Spleen (tissue), 11 donors: ENCODE measurements around the gene YAE1. TPM values are rescaled to one million over a fixed set of nuclear protein-coding genes. Genes with fewer than 3 reads are reported as not detected.

ENCODE experiments used
- DNase-seq: peaks from one replicate; pipeline ENCODE4 v3.0.0-alpha.2; 2020
- H3K27ac ChIP-seq, 8 donors: fragments of 200-600 bp; sonication (generic) in 7 of 8; 1 replicate in 4 of 8; 2 replicates in 4 of 8; pipeline versions ENCODE4 v1.5.0 to v1.8.0; 2016 to 2021; ENCODE audit warnings: inconsistent platforms in 4 of 8, mild to moderate bottlenecking in 4 of 8, moderate library complexity in 1 of 8
- H3K27me3 ChIP-seq, 7 donors: fragments of 200-600 bp; sonication (generic) in 6 of 7; replicated peaks in 1 of 7; 1 replicate in 4 of 7; 2 replicates in 3 of 7; pipeline versions ENCODE4 v1.5.0 to v1.8.0; 2016 to 2021; ENCODE audit warnings: inconsistent platforms in 3 of 7, mild to moderate bottlenecking in 1 of 7
- H3K36me3 ChIP-seq, 6 donors: fragments of 200-600 bp; sonication (generic) in 5 of 6; 1 replicate in 4 of 6; 2 replicates in 2 of 6; pipeline versions ENCODE4 v1.5.0 to v1.8.0; 2016 to 2021; ENCODE audit warnings: inconsistent platforms in 2 of 6
- H3K4me1 ChIP-seq, 6 donors: fragments of 200-600 bp; sonication (generic) in 5 of 6; 1 replicate in 3 of 6; 2 replicates in 3 of 6; pipeline versions ENCODE4 v1.5.0 to v1.8.0; 2016 to 2021; ENCODE audit warnings: inconsistent platforms in 3 of 6
- H3K4me3 ChIP-seq, 8 donors: fragments of 200-600 bp; sonication (generic) in 7 of 8; 1 replicate in 4 of 8; 2 replicates in 4 of 8; pipeline versions ENCODE4 v1.5.0 to v1.8.0; 2016 to 2021; ENCODE audit warnings: inconsistent platforms in 4 of 8, mild to moderate bottlenecking in 4 of 8, moderate library complexity in 2 of 8
- H3K9me3 ChIP-seq, 8 donors: fragments of 200-600 bp; sonication (generic) in 7 of 8; 1 replicate in 4 of 8; 2 replicates in 4 of 8; pipeline versions ENCODE4 v1.5.0 to v1.8.0; 2016 to 2021; ENCODE audit warnings: inconsistent platforms in 4 of 8
- POLR2A ChIP-seq, 3 donors: fragments of 450-650 bp; IDR thresholded peaks; one replicate each; pipeline ENCODE4 v1.5.1; 2017; ENCODE audit warnings: antibody characterized with exemption in 3 of 3, mild to moderate bottlenecking in 1 of 3
- POLR2AphosphoS5 ChIP-seq, 3 donors: sonication (generic); formaldehyde crosslinking; IDR thresholded peaks; one replicate each; pipeline ENCODE4 v1.5.1; 2017; ENCODE audit warnings: antibody characterized with exemption in 3 of 3
- WGBS, 5 donors: extraction: QIAGEN DNeasy Blood & Tissue Kit in 3 of 5; methylation state at CpG; one replicate each; pipeline versions ENCODE4 v1.1.5 to v1.1.7; 2013 to 2018; 5-methylcytosine and 5-hydroxymethylcytosine counted together
- intact Hi-C: fragments of 100-400 bp; cut with DNase I; formaldehyde crosslinking; loops from one replicate; pipeline ENCODE4 v1.15.0; 2023; ENCODE audit warnings: low total_unique reads
- polyA plus RNA-seq, 3 donors: library from polyadenylated mRNA; stranded (reverse); fragments of 200-250 nt; gene quantifications; one replicate each; pipeline ENCODE4 v1.2.1, GENCODE V29; 2013
- total RNA-seq, 7 donors: library from RNA; depleted of rRNA in 3 of 7; stranded (reverse); fragments of >200 nt in 3 of 7; fragmentation: NEBNext Ultra II Directional in 4 of 7; extraction: Animal tissue kit (Norgen Biotek cat#: 25700) in 4 of 7; gene quantifications; one replicate each; pipeline versions ENCODE4 v1.1.0 to v1.2.1, GENCODE V29; 2016 to 2021
- TF ChIP-seq, protein P1 (sequence below), 11 experiments: fragments of 200-600 bp in 7 of 11; fragments of 450-650 bp in 4 of 11; sonication (generic) in 4 of 11; IDR thresholded peaks in 8 of 11; conservative IDR thresholded peaks in 3 of 11; 1 replicate in 7 of 11; 2 replicates in 4 of 11; pipeline versions ENCODE4 v1.4.0 to v1.8.0; 2016 to 2021; ENCODE audit warnings: antibody characterized with exemption in 11 of 11, inconsistent platforms in 4 of 11, mild to moderate bottlenecking in 1 of 11
- donor health status: healthy with polysubstance abuse.
- donor health status: DM: no; HTN: no; CAD: no; lungs with moderate emphysema.
- donor health status: DM: no; HTN: no; CAD: no.
- donor health status: Bipolar disorder and iron deficiency.
- donor health status: healthy.
- donor health status: DM: no; HTN: no; CAD: no.
- donor health status: DM: yes; HTN: yes; CAD: no.

YAE1 gene
- total and polyA plus RNA-seq, 10 donors = 13.2 to 21.8 (median 15.8) TPM

DNA sequence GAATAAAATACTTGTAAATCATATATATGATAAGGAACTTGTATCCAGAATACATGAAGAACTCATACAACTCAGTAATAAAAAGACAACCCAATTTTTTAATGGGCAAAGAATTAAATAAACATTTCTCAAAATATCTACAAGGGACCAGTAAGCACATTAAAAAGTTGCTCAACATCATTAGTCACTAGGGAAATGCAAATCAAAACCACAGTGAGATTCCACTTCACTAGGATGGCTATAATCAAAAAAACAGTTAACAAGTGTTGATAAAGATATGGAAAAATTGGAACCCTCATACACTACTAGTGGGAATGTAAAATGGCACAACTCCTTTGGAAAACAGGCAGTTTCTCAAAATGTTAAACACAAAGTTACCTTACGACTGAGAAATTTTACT, 40.3 kb upstream of the YAE1 start:
- TF ChIP-seq, protein P1, sequence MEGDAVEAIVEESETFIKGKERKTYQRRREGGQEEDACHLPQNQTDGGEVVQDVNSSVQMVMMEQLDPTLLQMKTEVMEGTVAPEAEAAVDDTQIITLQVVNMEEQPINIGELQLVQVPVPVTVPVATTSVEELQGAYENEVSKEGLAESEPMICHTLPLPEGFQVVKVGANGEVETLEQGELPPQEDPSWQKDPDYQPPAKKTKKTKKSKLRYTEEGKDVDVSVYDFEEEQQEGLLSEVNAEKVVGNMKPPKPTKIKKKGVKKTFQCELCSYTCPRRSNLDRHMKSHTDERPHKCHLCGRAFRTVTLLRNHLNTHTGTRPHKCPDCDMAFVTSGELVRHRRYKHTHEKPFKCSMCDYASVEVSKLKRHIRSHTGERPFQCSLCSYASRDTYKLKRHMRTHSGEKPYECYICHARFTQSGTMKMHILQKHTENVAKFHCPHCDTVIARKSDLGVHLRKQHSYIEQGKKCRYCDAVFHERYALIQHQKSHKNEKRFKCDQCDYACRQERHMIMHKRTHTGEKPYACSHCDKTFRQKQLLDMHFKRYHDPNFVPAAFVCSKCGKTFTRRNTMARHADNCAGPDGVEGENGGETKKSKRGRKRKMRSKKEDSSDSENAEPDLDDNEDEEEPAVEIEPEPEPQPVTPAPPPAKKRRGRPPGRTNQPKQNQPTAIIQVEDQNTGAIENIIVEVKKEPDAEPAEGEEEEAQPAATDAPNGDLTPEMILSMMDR (IDR thresholded peaks at IDR 0.05 in 8 of 11, conservative IDR thresholded peaks at IDR 0.05 in 3 of 11) = no peak
- TF ChIP-seq POLR2A (IDR thresholded peaks at IDR 0.05) = no peak
- no peak for TF ChIP-seq POLR2AphosphoS5 (IDR thresholded peaks at IDR 0.05)
- H3K36me3 ChIP-seq = no peaks in the 10 kb centered on the region
- no peak for DNase-seq
- WGBS, 5 donors = 87 to 100% (median 91%) methylated on average over 1 of the region's 1 CpG
- H3K9me3 ChIP-seq = no peaks in the 10 kb centered on the region
- H3K4me1 ChIP-seq = no peaks in the 10 kb centered on the region
- no peak overlapping the region for H3K4me3 ChIP-seq
- H3K27me3 ChIP-seq = no peaks in the 10 kb centered on the region
- no peak overlapping the region for H3K27ac ChIP-seq
- intact Hi-C loops = no loop called here

GRCh38 chr7:39526666-39527065, 39.5 kb upstream of the YAE1 start:
- intact Hi-C loops = no loop called here
- Histone ChIP-seq H3K4me1 (no peaks in the 10 kb centered on the region), H3K36me3 (no peaks in the 10 kb centered on the region), H3K4me3 (no peak overlapping the region), H3K27me3 (no peaks in the 10 kb centered on the region), H3K9me3 (no peaks in the 10 kb centered on the region), H3K27ac (no peak overlapping the region)
- TF ChIP-seq POLR2A (IDR thresholded peaks at IDR 0.05) (no peak), POLR2AphosphoS5 (IDR thresholded peaks at IDR 0.05) (no peak)
- TF ChIP-seq, protein P1 (IDR thresholded peaks at IDR 0.05 in 8 of 11, conservative IDR thresholded peaks at IDR 0.05 in 3 of 11) = no peak
- DNase-seq = no peak

DNA sequence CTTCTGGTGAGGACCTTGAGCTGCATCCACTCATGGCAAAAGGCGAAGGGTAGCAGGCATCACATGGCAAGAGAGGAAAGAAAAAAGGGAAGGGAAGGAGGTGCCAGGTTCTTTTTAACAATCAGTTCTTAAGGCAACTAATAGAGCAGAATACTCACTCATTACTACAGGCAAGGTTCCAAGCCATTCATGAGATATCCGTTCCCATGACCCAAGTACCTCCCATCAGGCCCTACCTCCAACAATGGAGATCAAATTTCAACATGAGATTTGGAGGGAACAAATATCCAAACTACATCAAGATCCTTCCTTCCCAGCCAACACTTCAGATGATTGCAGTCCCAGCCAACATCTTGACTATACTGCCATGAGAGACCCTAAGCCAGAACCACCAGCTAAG, 38.9 kb upstream of the YAE1 start:
- DNase-seq = no peak
- no peak overlapping the region for H3K4me3 ChIP-seq
- 63 to 88% (median 69%) methylated on average over 2 of the region's 2 CpGs for whole genome bisulfite sequencing, 5 donors
- H3K9me3 ChIP-seq = no peaks in the 10 kb centered on the region
- H3K27ac ChIP-seq = no peak overlapping the region
- TF ChIP-seq, protein P1 (IDR thresholded peaks at IDR 0.05 in 8 of 11, conservative IDR thresholded peaks at IDR 0.05 in 3 of 11) = no peak
- TF ChIP-seq POLR2A (IDR thresholded peaks at IDR 0.05) (no peak), POLR2AphosphoS5 (IDR thresholded peaks at IDR 0.05) (no peak)
- no peaks in the 10 kb centered on the region for H3K4me1 ChIP-seq
- intact Hi-C loops = no loop called here
- no peaks in the 10 kb centered on the region for H3K36me3 ChIP-seq
- no peaks in the 10 kb centered on the region for H3K27me3 ChIP-seq

- intact Hi-C loops = no loop called here
- Histone ChIP-seq H3K4me3 (no peak overlapping the region), H3K36me3 (no peaks in the 10 kb centered on the region), H3K4me1 (no peaks in the 10 kb centered on the region), H3K27me3 (no peaks in the 10 kb centered on the region), H3K9me3 (no peaks in the 10 kb centered on the region), H3K27ac (no peak overlapping the region)
- no peak for DNase-seq
- TF ChIP-seq POLR2AphosphoS5 (IDR thresholded peaks at IDR 0.05) (no peak), POLR2A (IDR thresholded peaks at IDR 0.05) (no peak)
- TF ChIP-seq, protein P1 (IDR thresholded peaks at IDR 0.05 in 8 of 11, conservative IDR thresholded peaks at IDR 0.05 in 3 of 11) = no peak
- 80 to 92% (median 87%) methylated on average over 2 of the region's 2 CpGs for WGBS, 5 donors
Measured at GRCh38 chr7:39527951-39528350, 38.3 kb upstream of the YAE1 start.
